ENCODE data around the gene STARD3.

STARD3 gene

DNA sequence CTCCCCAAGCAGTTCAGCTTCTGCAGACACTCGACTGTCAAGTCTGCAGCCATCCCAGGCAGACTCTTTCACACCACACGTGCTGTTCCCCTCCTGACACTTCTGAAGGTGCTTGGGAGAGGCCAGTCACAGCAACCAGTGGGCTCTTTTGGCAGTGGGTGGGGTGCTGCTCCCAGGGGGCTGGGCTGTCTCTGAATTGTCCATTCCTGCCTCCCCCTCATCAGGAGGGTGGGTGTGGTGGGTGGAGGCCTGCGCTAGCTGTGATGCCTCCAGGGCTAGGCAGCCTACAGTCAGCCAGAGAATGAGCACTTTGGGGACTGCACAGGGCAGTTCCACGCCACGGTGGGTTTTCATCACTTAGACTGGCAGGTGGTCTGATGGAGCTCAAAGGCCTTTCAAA, 10.3 kb downstream of the STARD3 start:
- no peak overlapping the region for H3K4me3 ChIP-seq (ENCODE audit: low read depth in 1 of 2, low read length in 2 of 2)
- no peaks in the 10 kb centered on the region for H3K36me3 ChIP-seq (ENCODE audit: insufficient read depth, low read length)
- H3K4me1 ChIP-seq (ENCODE audit: insufficient read depth, low read length) = no peaks in the 10 kb centered on the region
- no peaks in the 10 kb centered on the region for H3K27me3 ChIP-seq (ENCODE audit: control insufficient read depth in 1 of 2, insufficient read depth in 2 of 2, low read length in 2 of 2)
- H3K27ac ChIP-seq (ENCODE audit: low read depth, low read length) = no peak overlapping the region
- H3K9ac ChIP-seq (ENCODE audit: low read length) = no peak overlapping the region
- no peaks in the 10 kb centered on the region for H3K9me3 ChIP-seq (ENCODE audit: low read length)

DNA sequence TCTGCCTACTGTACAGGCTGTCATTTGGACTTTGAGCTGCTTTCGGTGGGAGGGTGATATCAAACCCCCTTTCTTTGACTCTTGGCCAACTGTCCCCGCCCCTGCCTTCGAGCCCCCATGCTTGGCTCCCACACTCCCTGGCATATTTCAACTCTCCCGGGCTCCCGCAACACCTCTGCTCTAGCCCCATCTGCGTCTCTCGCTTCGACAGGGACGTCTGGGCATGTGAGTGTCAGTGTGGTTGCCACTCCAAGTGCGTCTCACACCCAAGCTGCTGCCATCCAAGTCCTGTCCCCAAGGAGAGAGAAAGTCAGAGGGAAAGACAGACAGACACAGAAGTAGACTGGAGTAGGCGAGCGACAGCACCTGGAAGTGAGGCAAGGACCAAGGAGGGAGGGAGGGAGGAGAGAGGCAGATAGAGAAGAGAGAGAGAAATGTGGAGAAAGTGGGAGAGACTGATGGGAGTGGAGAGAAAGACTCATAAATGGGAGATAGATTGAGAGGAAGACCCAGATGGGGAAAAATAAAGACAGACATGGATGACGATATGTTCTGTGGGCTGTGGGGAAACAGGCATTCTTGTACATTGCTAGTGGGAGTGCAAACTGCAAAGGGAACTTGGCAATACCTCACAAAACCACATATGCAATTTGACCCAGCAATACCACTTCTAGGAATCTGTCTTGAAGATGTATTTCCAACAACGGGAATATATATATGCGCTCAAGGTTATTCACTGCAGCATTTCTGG, 11.8 kb downstream of the STARD3 start:
- H3K36me3 ChIP-seq (ENCODE audit: insufficient read depth, low read length) = no peaks in the 10 kb centered on the region
- no peak overlapping the region for H3K27ac ChIP-seq (ENCODE audit: low read depth, low read length)
- H3K27me3 ChIP-seq (ENCODE audit: control insufficient read depth in 1 of 2, insufficient read depth in 2 of 2, low read length in 2 of 2) = no peaks in the 10 kb centered on the region
- no peaks in the 10 kb centered on the region for H3K4me1 ChIP-seq (ENCODE audit: insufficient read depth, low read length)
- H3K9ac ChIP-seq (ENCODE audit: low read length) = no peak overlapping the region
- no peak overlapping the region for H3K4me3 ChIP-seq (ENCODE audit: low read depth in 1 of 2, low read length in 2 of 2)
- H3K9me3 ChIP-seq (ENCODE audit: low read length) = no peaks in the 10 kb centered on the region

DNA sequence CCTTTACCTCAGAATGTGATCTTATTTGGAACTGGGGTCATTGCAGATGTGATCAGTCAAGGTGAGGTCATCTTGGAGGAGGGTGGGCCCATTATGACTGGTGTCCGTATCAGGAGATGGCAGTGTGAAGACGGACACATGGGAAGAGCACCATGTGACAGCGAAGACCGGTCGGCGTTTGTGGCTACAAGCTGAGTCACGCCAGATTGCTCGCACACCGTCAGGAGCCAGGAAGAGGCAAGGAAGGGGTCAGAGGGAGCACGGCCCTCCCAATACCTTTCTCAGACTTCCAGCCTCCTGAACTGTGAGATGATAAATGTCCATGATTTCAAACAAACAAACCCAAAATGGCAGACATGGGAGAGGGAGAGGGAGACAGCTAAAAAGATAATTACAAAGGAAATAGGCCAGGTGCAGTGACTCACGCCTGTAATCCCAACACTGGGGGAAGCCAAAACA, 13.2 kb downstream of the STARD3 start:
- H3K9ac ChIP-seq (ENCODE audit: low read length) = no peak overlapping the region
- H3K27ac ChIP-seq (ENCODE audit: low read depth, low read length) = no peak overlapping the region
- no peaks in the 10 kb centered on the region for H3K27me3 ChIP-seq (ENCODE audit: control insufficient read depth in 1 of 2, insufficient read depth in 2 of 2, low read length in 2 of 2)
- H3K9me3 ChIP-seq (ENCODE audit: low read length) = no peaks in the 10 kb centered on the region
- H3K36me3 ChIP-seq (ENCODE audit: insufficient read depth, low read length) = no peaks in the 10 kb centered on the region
- H3K4me3 ChIP-seq (ENCODE audit: low read depth in 1 of 2, low read length in 2 of 2) = no peak overlapping the region
- no peaks in the 10 kb centered on the region for H3K4me1 ChIP-seq (ENCODE audit: insufficient read depth, low read length)

DNA sequence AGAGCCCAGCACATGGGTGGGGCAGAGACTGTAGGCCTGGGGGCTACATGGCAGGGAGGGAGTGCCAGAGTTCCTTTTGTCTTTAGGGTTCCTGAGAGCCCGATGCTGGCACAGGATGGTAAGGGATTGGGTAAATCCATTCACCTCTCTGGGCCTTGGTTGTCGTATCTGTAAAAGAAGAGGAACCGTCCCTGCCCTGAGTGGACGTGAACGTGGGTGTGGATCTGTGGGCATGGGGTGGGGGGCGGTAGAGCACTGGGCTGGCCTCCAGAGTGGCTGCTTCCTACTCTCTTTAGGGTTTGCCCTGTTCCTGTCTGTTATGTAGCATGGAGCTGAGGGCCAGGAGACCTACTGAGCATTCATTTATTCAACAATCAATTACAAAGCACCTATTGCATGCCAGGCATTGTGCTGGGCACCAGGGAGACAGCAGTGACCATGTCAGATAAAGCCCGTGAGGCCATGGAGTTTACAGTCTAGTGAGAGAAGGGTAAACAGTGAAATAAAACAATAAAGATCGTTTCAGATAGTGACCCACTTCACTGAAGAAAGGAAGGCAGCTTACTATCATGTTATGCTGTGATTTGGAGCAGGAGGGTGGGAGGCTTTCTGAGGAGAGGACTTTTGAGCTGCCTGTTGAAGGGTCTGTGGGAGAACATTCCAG, 15.1 kb downstream of the STARD3 start:
- Histone ChIP-seq H3K4me1 (ENCODE audit: insufficient read depth, low read length) (no peaks in the 10 kb centered on the region), H3K9me3 (ENCODE audit: low read length) (no peaks in the 10 kb centered on the region), H3K36me3 (ENCODE audit: insufficient read depth, low read length) (no peaks in the 10 kb centered on the region), H3K27me3 (ENCODE audit: control insufficient read depth in 1 of 2, insufficient read depth in 2 of 2, low read length in 2 of 2) (no peaks in the 10 kb centered on the region), H3K27ac (ENCODE audit: low read depth, low read length) (no peak overlapping the region), H3K9ac (ENCODE audit: low read length) (no peak overlapping the region), H3K4me3 (ENCODE audit: low read depth in 1 of 2, low read length in 2 of 2) (no peak overlapping the region)

DNA sequence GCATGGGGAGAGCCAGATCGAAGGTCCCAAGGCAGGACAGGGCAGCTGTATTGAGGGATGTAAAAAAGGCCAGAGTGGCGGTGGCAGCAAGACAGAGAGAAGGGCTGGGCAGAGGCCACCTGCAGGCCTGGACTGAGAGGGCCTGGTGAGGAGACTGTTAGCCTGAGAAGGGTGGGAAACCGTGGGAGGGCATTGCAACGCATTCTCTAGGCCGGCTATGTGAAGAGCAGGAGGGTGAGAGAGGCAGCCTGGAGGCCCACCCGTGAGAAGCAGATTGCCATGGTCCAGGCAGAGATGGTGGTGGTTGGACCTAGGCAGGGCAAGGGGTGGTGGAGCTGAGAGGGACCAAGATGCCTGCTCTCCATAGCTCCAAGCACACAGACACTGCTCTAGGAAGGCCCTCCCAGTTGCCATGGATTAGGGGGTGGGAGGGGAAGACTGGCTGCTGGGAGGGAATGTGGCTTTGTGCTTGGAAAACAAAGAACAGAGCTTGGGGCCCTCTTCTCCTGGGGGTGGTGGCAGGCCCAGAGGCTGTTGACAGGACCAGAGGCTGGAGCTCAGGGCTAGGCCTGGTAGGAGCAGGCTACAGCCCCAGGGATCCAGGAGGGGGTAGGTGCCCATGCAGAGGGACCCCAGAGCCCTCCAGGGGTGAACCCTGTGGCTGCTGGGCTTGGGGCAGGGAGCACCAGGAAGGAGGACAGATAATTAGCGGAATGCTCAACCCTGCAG, 15.8 kb downstream of the STARD3 start:
- peaks cover 2% of the 10 kb centered on the region for H3K36me3 ChIP-seq (ENCODE audit: insufficient read depth, low read length)
- no peaks in the 10 kb centered on the region for H3K27me3 ChIP-seq (ENCODE audit: control insufficient read depth in 1 of 2, insufficient read depth in 2 of 2, low read length in 2 of 2)
- no peak overlapping the region for H3K9ac ChIP-seq (ENCODE audit: low read length)
- H3K9me3 ChIP-seq (ENCODE audit: low read length) = no peaks in the 10 kb centered on the region
- H3K4me3 ChIP-seq (ENCODE audit: low read depth in 1 of 2, low read length in 2 of 2) = no peak overlapping the region
- no peak overlapping the region for H3K27ac ChIP-seq (ENCODE audit: low read depth, low read length)
- no peaks in the 10 kb centered on the region for H3K4me1 ChIP-seq (ENCODE audit: insufficient read depth, low read length)

DNA sequence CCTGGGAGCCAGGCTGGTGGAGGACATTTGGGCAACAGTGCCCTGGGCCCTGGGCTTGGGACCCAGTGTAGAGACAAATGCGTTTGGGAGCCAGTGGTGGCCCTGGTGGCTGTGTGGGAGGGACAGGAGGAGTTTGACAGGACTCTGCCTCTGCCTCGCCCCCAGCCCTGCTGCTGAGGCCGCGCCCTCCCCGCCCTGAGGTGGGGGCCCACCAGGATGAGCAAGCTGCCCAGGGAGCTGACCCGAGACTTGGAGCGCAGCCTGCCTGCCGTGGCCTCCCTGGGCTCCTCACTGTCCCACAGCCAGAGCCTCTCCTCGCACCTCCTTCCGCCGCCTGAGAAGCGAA, 16.3 kb downstream of the STARD3 start:
- Histone ChIP-seq H3K4me1 (ENCODE audit: insufficient read depth, low read length) (no peaks in the 10 kb centered on the region), H3K27ac (ENCODE audit: low read depth, low read length) (no peak overlapping the region), H3K9me3 (ENCODE audit: low read length) (no peaks in the 10 kb centered on the region), H3K9ac (ENCODE audit: low read length) (no peak overlapping the region), H3K4me3 (ENCODE audit: low read depth in 1 of 2, low read length in 2 of 2) (no peak overlapping the region), H3K36me3 (ENCODE audit: insufficient read depth, low read length) (peaks cover 8% of the 10 kb centered on the region), H3K27me3 (ENCODE audit: control insufficient read depth in 1 of 2, insufficient read depth in 2 of 2, low read length in 2 of 2) (no peaks in the 10 kb centered on the region)

DNA sequence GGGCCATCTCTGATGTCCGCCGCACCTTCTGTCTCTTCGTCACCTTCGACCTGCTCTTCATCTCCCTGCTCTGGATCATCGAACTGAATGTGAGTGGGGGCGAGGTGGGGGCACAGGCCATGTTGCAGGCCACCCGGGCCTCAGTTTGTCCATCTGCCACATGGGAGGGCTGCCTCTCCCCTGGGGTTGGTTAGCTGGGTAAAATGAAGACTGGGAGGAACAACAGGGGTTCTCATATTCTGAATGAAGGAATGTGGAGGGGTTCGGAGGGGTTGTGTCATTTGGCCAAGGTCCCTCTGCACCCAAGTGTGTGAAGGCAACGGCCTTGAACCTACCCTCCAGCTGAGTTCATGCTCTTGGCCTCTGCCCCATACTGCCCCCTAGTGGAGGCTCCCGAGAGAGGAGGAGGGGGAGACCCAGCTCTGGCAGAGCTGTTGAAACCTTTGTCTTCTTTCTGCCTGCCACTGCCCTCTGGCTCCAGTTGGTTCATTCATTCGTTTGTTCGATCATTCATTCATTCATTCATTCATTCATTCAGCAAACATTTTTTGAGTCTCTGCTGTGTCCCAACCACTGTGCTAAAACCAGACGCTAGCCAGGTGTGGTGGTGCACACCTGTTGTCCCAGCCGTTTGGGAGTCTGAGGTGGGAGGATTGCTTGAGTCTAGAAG, 16.9 kb downstream of the STARD3 start:
- Histone ChIP-seq H3K9me3 (ENCODE audit: low read length) (no peaks in the 10 kb centered on the region), H3K27ac (ENCODE audit: low read depth, low read length) (no peak overlapping the region), H3K27me3 (ENCODE audit: control insufficient read depth in 1 of 2, insufficient read depth in 2 of 2, low read length in 2 of 2) (no peaks in the 10 kb centered on the region), H3K9ac (ENCODE audit: low read length) (no peak overlapping the region), H3K36me3 (ENCODE audit: insufficient read depth, low read length) (peaks cover 9% of the 10 kb centered on the region), H3K4me3 (ENCODE audit: low read depth in 1 of 2, low read length in 2 of 2) (no peak overlapping the region), H3K4me1 (ENCODE audit: insufficient read depth, low read length) (no peaks in the 10 kb centered on the region)

DNA sequence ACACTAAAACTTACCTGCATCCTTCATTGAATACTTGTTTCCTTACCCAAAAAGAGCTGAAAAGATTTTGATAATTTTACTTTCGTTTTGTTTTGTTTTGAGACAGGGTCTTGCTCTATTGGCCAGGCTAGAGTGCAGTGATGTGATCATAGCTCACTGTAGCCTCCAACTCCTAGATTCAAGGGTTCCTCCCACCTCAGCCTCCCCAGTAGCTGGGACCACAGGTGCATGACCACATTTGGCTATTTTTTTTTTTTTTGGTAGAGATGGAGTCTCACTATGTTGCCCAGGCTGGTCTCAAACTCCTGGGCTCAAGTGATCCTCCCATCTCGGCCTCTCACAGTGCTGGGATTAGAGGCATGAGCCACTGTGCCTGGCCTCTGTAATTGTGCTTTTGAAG, 18.2 kb downstream of the STARD3 start:
- no peak overlapping the region for H3K9ac ChIP-seq (ENCODE audit: low read length)

DNA sequence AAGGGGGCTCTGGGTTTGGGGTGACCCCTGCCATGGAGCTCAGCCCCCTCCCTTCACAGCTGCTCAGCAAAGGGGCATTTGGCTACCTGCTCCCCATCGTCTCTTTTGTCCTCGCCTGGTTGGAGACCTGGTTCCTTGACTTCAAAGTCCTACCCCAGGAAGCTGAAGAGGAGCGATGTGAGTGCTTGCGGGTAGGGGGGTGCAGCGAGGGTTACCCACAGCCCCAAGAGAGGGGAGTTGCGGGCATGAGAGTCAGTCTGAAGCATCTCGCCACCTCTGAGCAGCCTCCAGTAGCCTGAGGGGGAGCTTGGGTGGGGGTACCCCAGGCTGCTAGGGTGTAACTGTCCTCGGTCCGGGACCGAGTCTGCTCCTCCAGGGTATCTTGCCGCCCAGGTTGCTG, 21.4 kb downstream of the STARD3 start:
- Histone ChIP-seq H3K9ac (ENCODE audit: low read length) (no peak overlapping the region), H3K27ac (ENCODE audit: low read depth, low read length) (no peak overlapping the region), H3K4me1 (ENCODE audit: insufficient read depth, low read length) (no peaks in the 10 kb centered on the region), H3K9me3 (ENCODE audit: low read length) (no peaks in the 10 kb centered on the region), H3K4me3 (ENCODE audit: low read depth in 1 of 2, low read length in 2 of 2) (no peak overlapping the region), H3K27me3 (ENCODE audit: control insufficient read depth in 1 of 2, insufficient read depth in 2 of 2, low read length in 2 of 2) (no peaks in the 10 kb centered on the region), H3K36me3 (ENCODE audit: insufficient read depth, low read length) (peaks cover 29% of the 10 kb centered on the region)

More for the DNA sequence above, 18.2 kb downstream of the STARD3 start:
- H3K4me3 ChIP-seq (ENCODE audit: low read depth in 1 of 2, low read length in 2 of 2) = no peak overlapping the region
- H3K36me3 ChIP-seq (ENCODE audit: insufficient read depth, low read length) = peaks cover 13% of the 10 kb centered on the region
- H3K9me3 ChIP-seq (ENCODE audit: low read length) = no peaks in the 10 kb centered on the region
- no peaks in the 10 kb centered on the region for H3K4me1 ChIP-seq (ENCODE audit: insufficient read depth, low read length)
- no peak overlapping the region for H3K27ac ChIP-seq (ENCODE audit: low read depth, low read length)
- H3K27me3 ChIP-seq (ENCODE audit: control insufficient read depth in 1 of 2, insufficient read depth in 2 of 2, low read length in 2 of 2) = no peaks in the 10 kb centered on the region

DNA sequence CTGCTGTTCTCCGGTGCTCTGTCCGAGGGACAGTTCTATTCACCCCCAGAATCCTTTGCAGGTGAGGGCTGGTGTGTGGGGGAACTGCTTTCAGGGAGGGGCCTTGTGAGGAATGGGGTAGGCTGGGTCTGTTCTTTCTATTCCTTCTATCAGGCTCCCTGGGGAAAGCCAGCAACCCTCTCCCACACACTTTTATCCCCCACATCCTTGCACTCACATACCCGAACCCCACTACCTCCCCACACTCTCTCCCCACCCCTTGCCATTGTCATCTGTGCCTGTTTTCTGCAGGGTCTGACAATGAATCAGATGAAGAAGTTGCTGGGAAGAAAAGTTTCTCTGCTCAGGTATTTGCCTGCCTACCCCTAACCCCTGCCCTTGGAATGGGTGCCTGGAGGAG, 21.8 kb downstream of the STARD3 start:
- H3K4me3 ChIP-seq (ENCODE audit: low read depth in 1 of 2, low read length in 2 of 2) = no peak overlapping the region
- no peak overlapping the region for H3K27ac ChIP-seq (ENCODE audit: low read depth, low read length)
- H3K9me3 ChIP-seq (ENCODE audit: low read length) = no peaks in the 10 kb centered on the region
- H3K9ac ChIP-seq (ENCODE audit: low read length) = no peak overlapping the region
- H3K36me3 ChIP-seq (ENCODE audit: insufficient read depth, low read length) = peaks cover 29% of the 10 kb centered on the region
- no peaks in the 10 kb centered on the region for H3K4me1 ChIP-seq (ENCODE audit: insufficient read depth, low read length)
- no peaks in the 10 kb centered on the region for H3K27me3 ChIP-seq (ENCODE audit: control insufficient read depth in 1 of 2, insufficient read depth in 2 of 2, low read length in 2 of 2)

DNA sequence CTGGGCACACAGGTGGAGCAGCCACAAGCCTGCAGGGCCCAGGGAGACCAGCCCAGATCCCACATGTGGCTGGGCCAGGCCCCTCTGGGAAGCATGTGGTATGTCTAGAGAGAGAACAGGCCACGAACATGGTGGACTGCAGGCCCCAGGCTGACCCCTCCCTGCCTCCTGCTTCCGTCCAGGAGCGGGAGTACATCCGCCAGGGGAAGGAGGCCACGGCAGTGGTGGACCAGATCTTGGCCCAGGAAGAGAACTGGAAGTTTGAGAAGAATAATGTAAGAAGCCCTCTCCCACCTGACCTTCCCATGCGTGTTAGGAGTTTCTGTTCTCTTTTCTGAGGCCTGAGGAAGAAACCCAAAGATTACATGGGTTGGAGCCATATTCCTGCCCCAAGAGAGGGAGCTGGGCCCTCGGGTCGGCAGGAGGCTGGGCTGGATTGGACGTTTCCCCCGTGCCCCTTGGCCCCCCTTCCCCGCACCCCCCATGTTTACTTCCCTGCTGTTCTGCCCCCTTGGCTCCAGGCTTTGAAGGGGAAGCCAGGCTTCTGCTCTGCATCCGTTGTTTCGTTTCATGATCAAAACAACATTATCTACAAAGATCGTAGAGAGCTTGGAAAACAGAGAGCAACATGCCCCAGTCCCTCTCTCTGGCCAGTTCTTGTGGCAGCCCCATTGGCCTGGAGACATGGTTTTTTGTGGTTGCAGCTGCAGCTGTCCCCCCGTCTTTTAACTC, 22.5 kb downstream of the STARD3 start:
- Histone ChIP-seq H3K9ac (ENCODE audit: low read length) (no peak overlapping the region), H3K4me3 (ENCODE audit: low read depth in 1 of 2, low read length in 2 of 2) (no peak overlapping the region), H3K36me3 (ENCODE audit: insufficient read depth, low read length) (peaks cover 29% of the 10 kb centered on the region), H3K27me3 (ENCODE audit: control insufficient read depth in 1 of 2, insufficient read depth in 2 of 2, low read length in 2 of 2) (no peaks in the 10 kb centered on the region), H3K9me3 (ENCODE audit: low read length) (no peaks in the 10 kb centered on the region), H3K27ac (ENCODE audit: low read depth, low read length) (no peak overlapping the region), H3K4me1 (ENCODE audit: insufficient read depth, low read length) (no peaks in the 10 kb centered on the region)
